Natural killer cell (primary cell): ENCODE measurements around the gene ATXN1. TPM values are rescaled to one million over a fixed set of nuclear protein-coding genes. Genes with fewer than 3 reads are reported as not detected.

Experiments used
- ATAC-seq, 3 donors: fragments of 150-1000 bp in 2 of 3; fragments of 200-7000 bp in 1 of 3; cut with Tn5 transposase; 1 replicate in 1 of 3; 2 replicates in 2 of 3; pipeline ENCODE4 v1.10.0; 2021; ENCODE audit warnings: mild to moderate bottlenecking in 2 of 3, moderate library complexity in 2 of 3
- DNase-seq, 2 donors: peaks; one replicate each; pipeline versions ENCODE4 v3.0.0 to v3.0.0-alpha.2; 2013 to 2021; ENCODE audit warnings: mixed read lengths in 1 of 2
- H3K27ac ChIP-seq: one replicate; pipeline ENCODE4 v1.5.1; 2013; ENCODE audit warnings: mild to moderate bottlenecking, low read length
- H3K27me3 ChIP-seq: one replicate; pipeline ENCODE4 v1.6.1; 2013; ENCODE audit warnings: low read length; ENCODE audit not compliant: control insufficient read depth, insufficient read depth
- H3K36me3 ChIP-seq: one replicate; pipeline ENCODE4 v1.6.1; 2013; ENCODE audit warnings: low read length; ENCODE audit not compliant: control insufficient read depth, insufficient read depth
- H3K4me1 ChIP-seq: one replicate; pipeline ENCODE4 v1.6.1; 2013; ENCODE audit warnings: low read length; ENCODE audit not compliant: control insufficient read depth, insufficient read depth
- H3K4me3 ChIP-seq: one replicate; pipeline ENCODE4 v1.5.1; 2013; ENCODE audit warnings: low read length
- H3K9me3 ChIP-seq: one replicate; pipeline ENCODE4 v1.6.1; 2013; ENCODE audit warnings: low read length; ENCODE audit not compliant: control insufficient read depth, insufficient read depth
- H3K27ac Mint-ChIP-seq, 2 donors: one replicate each; pipeline ENCODE4 v1.8.0; 2022; ENCODE audit warnings: mild to moderate bottlenecking in 2 of 2, mixed read lengths in 2 of 2, moderate library complexity in 1 of 2
- H3K27me3 Mint-ChIP-seq, 2 donors: one replicate each; pipeline ENCODE4 v1.8.0; 2022; ENCODE audit warnings: low read depth in 2 of 2, mixed read lengths in 2 of 2
- H3K36me3 Mint-ChIP-seq: one replicate; pipeline ENCODE4 v1.8.0; 2022; ENCODE audit warnings: mixed read lengths
- H3K4me1 Mint-ChIP-seq, 2 donors: one replicate each; pipeline ENCODE4 v1.8.0; 2022; ENCODE audit warnings: mixed read lengths in 2 of 2
- H3K4me3 Mint-ChIP-seq: one replicate; pipeline ENCODE4 v1.8.0; 2022; ENCODE audit warnings: mild to moderate bottlenecking, moderate library complexity, mixed read lengths
- H3K9me3 Mint-ChIP-seq, 2 donors: one replicate each; pipeline ENCODE4 v1.8.0; 2022; ENCODE audit warnings: mixed read lengths in 2 of 2
- WGBS: methylation state at CpG from one replicate; pipeline ENCODE4 v1.1.7; 2013; ENCODE audit warnings: missing lambda C conversion rate; ENCODE audit not compliant: insufficient coverage; 5-methylcytosine and 5-hydroxymethylcytosine counted together
- intact Hi-C: fragments of 100-400 bp; cut with micrococcal nuclease; formaldehyde crosslinking; loops from one replicate; pipeline ENCODE4 v1.14.2; 2022
- total RNA-seq, 4 donors: library from RNA; stranded (reverse); fragments of 120-200 nt in 1 of 4; gene quantifications; one replicate each; pipeline versions ENCODE4 v1.2.3 to v1.2.4, GENCODE V29; 2013 to 2022
- TF ChIP-seq, protein P1 (sequence below): fragments of 200-600 bp; IDR thresholded peaks from one replicate; pipeline ENCODE4 v1.8.0; 2022; ENCODE audit warnings: antibody characterized with exemption

Gene ATXN1
- total RNA-seq, 3 donors from 2014 or later (not counting 1 experiment from before 2014, with no cell fraction given), result 90.4 to 120 (median 97.9) TPM

DNA sequence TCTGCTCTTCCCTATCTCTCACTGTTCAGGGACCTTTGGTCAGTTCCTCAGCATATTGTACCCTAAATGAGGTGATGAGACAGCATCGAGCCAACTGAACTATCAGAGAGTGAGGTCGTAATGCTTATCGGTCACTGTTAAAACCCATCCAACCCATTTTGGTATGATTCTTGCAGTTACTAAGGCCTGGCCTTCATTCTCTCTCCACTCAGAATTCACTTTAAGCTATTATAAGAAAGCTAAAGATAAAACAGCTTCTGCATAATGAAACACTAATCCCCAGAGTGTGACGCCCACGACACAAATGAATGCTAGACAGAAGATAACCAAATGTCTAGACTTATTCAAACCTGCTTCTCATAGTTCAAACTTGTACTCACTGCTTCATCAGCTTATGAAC is 347.1 kb downstream of the ATXN1 start:
- Histone ChIP-seq H3K4me1 (peaks cover 4% of the 10 kb centered on the region), H3K4me3 (no peak overlapping the region), H3K27me3 (no peaks in the 10 kb centered on the region), H3K9me3 (no peaks in the 10 kb centered on the region), H3K36me3 (no peaks in the 10 kb centered on the region), H3K27ac (peak overlapping the region; percentile 12)
- WGBS, result 65% methylated on average over 5 of the region's 5 CpGs
- Mint-ChIP-seq H3K4me3 (no peak overlapping the region), H3K4me1 (peaks cover 0 to 20% of the 10 kb centered on the region in 2 donors), H3K27me3 (no peaks in the 10 kb centered on the region), H3K36me3 (no peaks in the 10 kb centered on the region), H3K27ac (peak overlapping the region in 1 of 2 donors; percentile 73), H3K9me3 (no peaks in the 10 kb centered on the region)
- no peak for ATAC-seq
- intact Hi-C loops, result no loop called here
- DNase-seq, result peak in 1 of 2 donors; percentile 50
- TF ChIP-seq, protein P1, sequence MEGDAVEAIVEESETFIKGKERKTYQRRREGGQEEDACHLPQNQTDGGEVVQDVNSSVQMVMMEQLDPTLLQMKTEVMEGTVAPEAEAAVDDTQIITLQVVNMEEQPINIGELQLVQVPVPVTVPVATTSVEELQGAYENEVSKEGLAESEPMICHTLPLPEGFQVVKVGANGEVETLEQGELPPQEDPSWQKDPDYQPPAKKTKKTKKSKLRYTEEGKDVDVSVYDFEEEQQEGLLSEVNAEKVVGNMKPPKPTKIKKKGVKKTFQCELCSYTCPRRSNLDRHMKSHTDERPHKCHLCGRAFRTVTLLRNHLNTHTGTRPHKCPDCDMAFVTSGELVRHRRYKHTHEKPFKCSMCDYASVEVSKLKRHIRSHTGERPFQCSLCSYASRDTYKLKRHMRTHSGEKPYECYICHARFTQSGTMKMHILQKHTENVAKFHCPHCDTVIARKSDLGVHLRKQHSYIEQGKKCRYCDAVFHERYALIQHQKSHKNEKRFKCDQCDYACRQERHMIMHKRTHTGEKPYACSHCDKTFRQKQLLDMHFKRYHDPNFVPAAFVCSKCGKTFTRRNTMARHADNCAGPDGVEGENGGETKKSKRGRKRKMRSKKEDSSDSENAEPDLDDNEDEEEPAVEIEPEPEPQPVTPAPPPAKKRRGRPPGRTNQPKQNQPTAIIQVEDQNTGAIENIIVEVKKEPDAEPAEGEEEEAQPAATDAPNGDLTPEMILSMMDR, result no peak

DNA sequence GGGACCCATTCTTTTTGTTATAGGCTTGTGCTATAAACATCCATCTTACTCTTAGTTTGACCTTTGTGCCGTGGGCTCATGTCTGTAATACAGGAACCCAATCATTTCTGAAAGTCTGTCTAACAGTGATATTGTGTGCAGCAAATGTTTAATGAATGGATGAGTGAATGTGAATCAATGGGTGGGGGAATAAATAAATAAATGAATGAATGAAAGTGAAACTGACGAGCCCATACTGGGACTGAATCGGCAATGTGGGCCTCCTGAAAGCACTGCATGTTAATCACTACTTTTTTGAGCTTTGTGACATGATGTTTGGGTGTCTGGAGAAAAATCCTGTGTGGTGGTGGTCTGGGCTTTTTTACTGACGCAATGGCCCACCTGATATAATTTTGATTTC is 347.9 kb downstream of the ATXN1 start:
- H3K4me3 ChIP-seq, result no peak overlapping the region
- peaks cover 4% of the 10 kb centered on the region for H3K4me1 ChIP-seq
- Mint-ChIP-seq H3K9me3 (no peaks in the 10 kb centered on the region), H3K4me3 (no peak overlapping the region), H3K36me3 (no peaks in the 10 kb centered on the region), H3K27ac (peak overlapping the region in 1 of 2 donors; percentile 73), H3K4me1 (peaks cover 0 to 20% of the 10 kb centered on the region in 2 donors), H3K27me3 (no peaks in the 10 kb centered on the region)
- H3K27me3 ChIP-seq, result no peaks in the 10 kb centered on the region
- ATAC-seq (no peak), DNase-seq (peak in 1 of 2 donors; percentile 64)
- H3K27ac ChIP-seq, result peak overlapping the region; percentile 6
- no peaks in the 10 kb centered on the region for H3K9me3 ChIP-seq
- intact Hi-C loops, result no loop called here
- no peaks in the 10 kb centered on the region for H3K36me3 ChIP-seq
- 48% methylated on average over 3 of the region's 4 CpGs for WGBS
- TF ChIP-seq, protein P1, result no peak

DNA sequence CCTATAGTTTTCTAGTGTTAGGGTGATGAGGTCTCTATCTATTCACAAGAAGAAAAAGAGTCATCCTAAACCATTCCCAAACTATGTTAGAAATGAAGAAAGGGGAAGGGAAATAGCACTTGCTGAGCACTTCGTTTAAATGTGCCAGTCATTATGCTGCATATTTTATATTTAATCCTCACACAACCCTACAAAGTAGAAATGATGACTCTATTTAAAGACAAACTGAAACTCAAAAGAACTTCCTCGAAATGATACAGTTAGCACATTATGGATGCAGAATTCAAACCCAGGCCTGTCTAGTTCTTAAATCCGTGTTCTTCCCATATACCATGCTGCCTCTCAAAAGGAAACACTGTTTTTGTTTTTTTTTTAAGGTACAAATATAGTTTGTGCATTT is 348.3 kb downstream of the ATXN1 start:
- H3K36me3 ChIP-seq, result no peaks in the 10 kb centered on the region
- Mint-ChIP-seq H3K27ac (peak overlapping the region; percentile 13 to 73), H3K36me3 (no peaks in the 10 kb centered on the region), H3K4me3 (no peak overlapping the region), H3K4me1 (peaks cover 0 to 20% of the 10 kb centered on the region in 2 donors), H3K9me3 (no peaks in the 10 kb centered on the region), H3K27me3 (no peaks in the 10 kb centered on the region)
- no peak for DNase-seq
- H3K4me1 ChIP-seq, result peaks cover 4% of the 10 kb centered on the region
- intact Hi-C loops, result no loop called here
- no peak overlapping the region for H3K4me3 ChIP-seq
- H3K27me3 ChIP-seq, result no peaks in the 10 kb centered on the region
- TF ChIP-seq, protein P1, result no peak
- H3K9me3 ChIP-seq, result no peaks in the 10 kb centered on the region
- ATAC-seq, result no peak
- H3K27ac ChIP-seq, result peak overlapping the region; percentile 6
- 64% methylated on average over 2 of the region's 3 CpGs for WGBS

DNA sequence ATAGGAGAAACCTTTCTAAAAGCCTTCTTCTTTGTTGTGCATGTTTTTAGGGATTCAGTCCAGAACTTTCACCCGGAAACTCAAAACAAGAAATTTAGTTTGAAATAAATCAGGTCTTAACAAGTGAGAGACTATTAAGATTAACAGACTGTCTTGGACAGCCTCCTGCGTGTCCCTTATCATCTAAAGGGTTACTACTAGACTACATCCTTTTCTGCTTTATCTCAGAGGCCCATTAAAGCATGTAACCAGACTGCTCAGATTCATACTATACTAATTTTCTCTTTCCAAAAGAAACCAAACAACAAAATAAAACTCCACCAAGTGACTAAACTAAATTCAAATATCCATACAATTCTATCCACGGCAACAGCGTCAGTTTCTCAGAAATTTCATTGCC is 349.1 kb downstream of the ATXN1 start:
- H3K27ac Mint-ChIP-seq, result peak overlapping the region; percentile 10 to 30
- 95% methylated on average over 4 of the region's 4 CpGs for WGBS
- intact Hi-C loops, result no loop called here
- ATAC-seq (no peak), DNase-seq (no peak)
- H3K4me3 ChIP-seq, result no peak overlapping the region
- H3K36me3 ChIP-seq, result peaks cover 2% of the 10 kb centered on the region
- H3K4me1 ChIP-seq, result peaks cover 4% of the 10 kb centered on the region
- no peaks in the 10 kb centered on the region for H3K36me3 Mint-ChIP-seq
- H3K4me3 Mint-ChIP-seq, result no peak overlapping the region
- H3K27me3 Mint-ChIP-seq, result no peaks in the 10 kb centered on the region
- no peaks in the 10 kb centered on the region for H3K9me3 Mint-ChIP-seq
- H3K27ac ChIP-seq, result no peak overlapping the region
- H3K9me3 ChIP-seq, result no peaks in the 10 kb centered on the region
- H3K4me1 Mint-ChIP-seq, result peaks cover 0 to 20% of the 10 kb centered on the region in 2 donors
- H3K27me3 ChIP-seq, result no peaks in the 10 kb centered on the region
- TF ChIP-seq, protein P1, result no peak
